ENCODE data around the gene HIVEP3. TPM values are rescaled to one million over a fixed set of nuclear protein-coding genes. Genes with fewer than 3 reads are reported as not detected.

HIVEP3 gene
- total RNA-seq, 1 experiment from 2014 or later, result 1.1 TPM

DNA sequence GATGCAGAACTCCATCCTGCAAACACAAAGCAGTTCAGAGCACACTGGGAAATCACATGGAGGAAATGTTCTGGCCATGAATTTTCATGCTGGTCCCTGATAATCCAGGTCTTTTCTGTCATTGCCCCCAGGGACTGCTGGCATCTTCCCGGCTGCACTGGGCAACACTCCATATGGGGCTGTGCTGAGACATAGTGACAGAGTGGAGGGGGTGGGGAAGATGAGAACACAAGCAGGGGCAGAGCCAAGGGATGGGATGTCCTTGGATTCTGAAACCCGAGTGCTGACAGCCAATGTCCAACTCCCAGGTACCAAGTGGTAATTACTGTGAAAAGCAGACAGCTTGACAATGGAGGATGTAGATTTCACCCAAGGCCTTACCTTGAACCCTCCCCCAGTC is 185.7 kb downstream of the HIVEP3 start:
- DNase-seq (ENCODE audit: low spot score), result no peak

DNA sequence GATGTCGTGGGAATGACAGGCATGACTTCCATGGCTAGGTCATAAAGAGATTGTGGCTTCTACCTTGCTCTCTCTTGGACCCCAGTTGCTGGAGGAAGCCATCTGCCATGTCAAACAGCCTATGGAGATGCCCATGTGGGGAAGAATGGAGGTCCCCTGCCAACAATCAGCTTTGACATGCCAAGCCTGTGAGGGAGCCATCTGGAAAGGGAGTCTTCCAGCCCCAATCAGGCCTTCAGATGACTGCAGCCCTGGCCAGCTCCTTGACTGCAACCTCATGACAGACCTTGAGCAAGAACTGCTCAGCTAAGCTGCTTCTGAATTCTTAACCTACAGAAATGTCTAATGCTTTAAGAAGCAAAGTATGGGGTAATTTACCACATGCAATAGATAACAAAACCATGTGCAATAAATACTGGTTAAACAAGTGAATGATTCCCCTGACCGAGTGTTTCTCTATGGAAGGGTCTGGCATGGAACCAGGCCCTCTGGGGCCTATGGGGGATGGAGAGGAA is 187.1 kb downstream of the HIVEP3 start:
- no peak for DNase-seq (ENCODE audit: low spot score)

DNA sequence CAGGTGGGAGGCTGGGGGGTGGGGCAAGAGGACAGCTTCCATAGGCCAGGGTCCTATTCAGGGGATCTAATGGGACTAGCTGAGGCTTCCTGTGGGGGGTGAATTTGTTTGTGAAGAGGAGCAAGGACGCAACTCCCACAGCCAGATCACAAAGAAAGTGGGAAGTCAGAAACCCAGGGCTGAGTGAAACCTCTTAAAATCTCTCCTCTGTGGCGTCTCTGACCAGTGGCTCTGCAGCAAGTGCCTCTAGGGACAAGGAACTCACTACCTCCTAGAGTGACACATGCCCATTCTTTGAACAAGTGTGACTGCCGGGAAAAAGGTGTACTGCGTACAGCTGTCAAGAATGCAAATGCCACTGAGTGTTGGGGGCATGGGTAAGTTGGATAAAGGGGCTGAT is 187.9 kb downstream of the HIVEP3 start:
- no peak for DNase-seq (ENCODE audit: low spot score)

DNA sequence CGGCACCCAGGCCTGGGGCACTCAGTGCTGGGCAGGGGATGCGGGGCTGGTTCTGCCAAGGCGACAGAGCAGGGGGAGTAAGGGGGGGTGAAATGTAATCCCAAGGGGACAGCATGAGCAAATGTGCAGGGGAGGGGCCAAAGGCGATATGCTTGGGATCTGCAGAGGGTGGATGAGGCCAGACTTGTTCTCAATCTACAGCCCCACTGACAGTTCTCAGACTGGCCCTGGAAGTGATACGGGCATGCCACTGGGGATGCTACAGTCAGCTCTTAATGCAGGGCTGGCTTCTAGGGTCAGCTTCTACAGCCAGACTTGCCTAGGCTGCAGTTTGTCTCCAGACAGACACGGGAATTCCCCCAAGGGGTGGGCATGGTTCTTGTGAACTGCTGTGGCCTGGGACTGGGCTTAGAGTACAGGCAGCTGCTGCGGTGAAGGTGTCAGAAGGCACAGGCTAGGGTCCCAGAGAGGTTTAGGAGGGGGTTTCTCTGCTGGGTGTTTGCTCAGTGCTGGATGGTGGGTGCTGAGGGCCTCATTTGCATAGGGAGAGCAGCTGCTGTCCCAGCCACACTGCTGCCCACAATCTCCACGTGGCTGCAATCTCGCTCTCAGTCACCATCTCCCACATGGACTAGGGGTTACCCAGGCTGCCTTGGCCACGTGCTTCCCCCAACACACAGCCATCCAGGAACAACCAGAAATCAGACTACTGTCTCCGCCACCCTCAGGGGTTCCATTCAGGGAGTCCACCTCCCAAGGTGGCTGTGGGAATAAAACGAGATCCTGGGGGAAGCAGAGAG is 190.1 kb downstream of the HIVEP3 start:
- no peak for DNase-seq (ENCODE audit: low spot score)

DNA sequence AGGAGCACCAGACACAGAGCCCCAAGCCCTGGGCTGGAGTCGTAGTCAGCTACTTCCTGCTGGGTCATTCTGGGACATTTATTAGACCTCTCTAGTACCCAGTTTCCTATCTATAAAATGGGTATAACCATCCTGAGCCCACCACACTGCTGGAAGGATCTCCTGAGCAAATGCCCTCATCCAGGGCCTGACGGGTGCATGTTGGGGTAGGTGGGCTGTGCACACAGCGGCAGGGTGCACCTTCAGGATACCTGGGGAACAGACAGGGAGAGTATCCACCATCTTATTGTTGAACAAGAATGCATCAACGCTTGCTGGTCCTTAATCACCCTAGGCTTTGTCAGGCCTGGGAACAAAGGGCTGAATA is 191.0 kb downstream of the HIVEP3 start:
- no peak for DNase-seq (ENCODE audit: low spot score)

DNA sequence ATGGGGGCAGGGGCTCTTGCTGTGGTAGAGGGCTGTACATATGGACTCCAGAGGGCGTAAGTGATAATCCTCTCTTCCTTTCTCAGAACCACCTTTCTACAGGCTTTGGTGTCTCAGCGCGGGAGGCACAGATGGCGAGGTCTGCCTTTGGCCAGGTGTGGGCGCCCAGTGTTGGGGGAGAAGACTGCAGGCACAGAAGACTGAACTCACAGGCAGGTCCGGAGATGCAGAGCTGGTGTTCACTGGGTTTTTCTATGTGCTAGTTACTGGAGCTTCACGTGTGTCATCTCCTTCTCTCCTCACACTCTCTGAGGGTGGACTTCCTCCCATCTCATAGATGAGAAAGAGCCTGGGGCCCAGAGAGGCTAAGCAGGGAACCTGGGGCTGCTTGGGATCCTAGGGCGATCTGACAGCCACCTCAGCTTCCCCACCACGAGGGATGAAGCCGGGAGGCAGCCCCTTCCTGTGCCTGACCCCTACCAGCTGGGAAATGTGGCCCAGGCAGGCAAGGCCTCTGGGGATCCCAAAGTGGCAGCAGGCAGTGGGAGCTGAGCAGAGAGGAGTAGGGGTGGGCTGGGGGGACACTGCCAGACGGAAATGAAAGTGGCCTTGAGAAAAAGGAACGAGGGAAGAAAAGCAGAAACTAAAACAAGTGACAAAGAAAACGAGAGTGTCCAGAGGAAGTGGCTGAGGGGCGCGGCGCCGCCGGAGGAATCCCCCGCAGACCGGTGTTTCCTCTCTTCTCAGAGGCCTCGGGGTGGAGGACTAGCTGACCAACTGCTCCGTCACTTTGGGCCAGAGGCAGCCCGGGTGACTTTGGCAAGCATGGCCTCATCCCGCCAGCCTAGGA is 191.6 kb downstream of the HIVEP3 start:
- DNase-seq (ENCODE audit: low spot score), result peak; percentile 2

DNA sequence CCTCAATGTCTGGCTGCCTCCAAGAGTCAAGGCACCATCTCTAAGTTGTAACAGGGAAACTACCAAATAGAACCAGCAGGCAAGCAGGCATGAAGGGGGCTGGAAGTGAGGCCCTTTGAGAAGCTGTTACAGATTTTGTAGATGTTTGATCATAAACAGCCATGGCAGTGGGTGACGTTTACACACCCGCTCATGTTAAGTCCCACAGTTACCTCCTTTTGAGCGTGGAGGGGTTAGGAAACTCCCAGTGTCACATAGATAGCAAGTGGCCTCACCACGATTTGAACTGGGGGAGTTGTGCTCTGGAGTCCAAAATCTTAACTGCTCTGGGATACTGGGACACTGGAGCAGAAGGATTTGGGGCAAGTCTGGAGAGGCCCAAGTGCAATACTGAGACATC is 192.4 kb downstream of the HIVEP3 start:
- DNase-seq (ENCODE audit: low spot score), result no peak

DNA sequence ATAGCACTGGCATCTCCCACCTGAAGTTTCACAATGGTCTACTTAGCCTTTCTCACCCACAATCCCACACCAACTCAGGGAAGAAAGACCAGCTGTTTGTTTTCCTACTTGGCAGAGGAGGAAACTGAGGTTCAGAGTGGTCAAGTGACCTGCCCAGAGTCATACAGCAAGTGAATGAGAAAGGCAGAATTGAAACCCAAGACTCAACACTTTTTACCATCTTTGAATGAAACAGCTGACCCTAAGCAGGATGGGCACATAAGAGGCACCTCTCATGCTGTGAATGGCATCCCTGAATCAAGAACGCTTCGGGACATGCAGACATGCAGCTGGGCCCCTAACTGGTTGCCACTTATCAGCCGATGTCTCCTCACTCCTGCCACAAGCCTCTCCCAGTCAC is 193.8 kb downstream of the HIVEP3 start:
- DNase-seq (ENCODE audit: low spot score), result no peak

DNA sequence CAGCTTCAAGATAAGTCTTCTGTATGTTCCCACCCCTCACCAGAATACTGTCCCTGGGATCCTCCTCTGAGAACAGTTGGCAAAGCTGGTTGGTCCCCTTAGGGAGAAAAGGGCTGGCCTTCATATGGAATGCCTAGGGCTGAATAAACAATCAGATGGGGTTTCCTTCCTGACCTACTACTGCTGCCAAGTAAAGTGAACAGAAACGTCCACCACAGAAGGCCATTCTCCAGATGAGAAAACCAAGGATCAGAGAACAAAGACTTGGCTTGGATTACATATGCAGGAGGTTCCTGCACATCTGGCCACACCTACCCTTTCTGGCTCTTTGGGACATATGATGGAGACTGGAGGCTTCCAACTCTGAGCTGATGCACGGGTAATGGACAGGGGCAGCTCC is 194.5 kb downstream of the HIVEP3 start:
- no peak for DNase-seq (ENCODE audit: low spot score)

DNA sequence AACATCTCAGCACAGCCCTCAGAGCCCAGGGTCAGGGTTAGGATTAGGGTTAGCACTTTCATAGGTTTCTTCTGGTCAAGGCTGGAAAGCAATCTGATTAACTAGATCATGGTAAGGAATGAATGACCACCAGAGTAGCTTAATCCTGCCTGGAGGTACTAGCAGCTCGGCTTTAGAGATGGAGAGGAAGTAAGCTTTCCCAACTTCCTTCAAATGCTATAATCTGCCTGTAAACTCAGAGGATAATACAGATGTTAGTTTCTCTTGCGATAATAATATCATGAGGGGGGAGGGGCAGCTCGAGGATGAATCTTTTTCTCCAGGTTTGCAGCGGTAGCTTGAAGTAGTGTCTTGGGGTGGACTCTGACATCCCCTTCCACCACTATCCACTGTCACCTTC is 194.9 kb downstream of the HIVEP3 start:
- no peak for DNase-seq (ENCODE audit: low spot score)

DNA sequence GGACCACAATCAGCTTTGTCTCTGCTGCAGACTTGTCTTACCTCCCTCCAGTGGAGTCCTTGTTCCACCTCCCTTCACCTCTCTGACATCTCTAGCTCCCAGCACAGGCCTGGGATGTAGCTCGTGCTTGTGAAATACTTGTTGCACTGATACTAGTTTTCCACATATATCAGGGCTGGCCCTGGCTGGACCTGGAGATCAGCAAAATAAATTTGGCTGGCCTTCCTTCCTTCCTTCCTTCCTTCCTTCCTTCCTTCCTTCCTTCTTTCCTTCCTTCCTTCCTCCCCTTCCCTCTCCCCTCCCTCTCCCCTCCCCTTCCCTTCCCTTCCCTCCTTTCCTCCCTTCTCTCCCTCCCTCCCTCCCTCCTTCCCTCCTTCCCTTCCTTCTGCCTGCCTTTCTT is 196.5 kb downstream of the HIVEP3 start:
- DNase-seq (ENCODE audit: low spot score), result no peak

DNA sequence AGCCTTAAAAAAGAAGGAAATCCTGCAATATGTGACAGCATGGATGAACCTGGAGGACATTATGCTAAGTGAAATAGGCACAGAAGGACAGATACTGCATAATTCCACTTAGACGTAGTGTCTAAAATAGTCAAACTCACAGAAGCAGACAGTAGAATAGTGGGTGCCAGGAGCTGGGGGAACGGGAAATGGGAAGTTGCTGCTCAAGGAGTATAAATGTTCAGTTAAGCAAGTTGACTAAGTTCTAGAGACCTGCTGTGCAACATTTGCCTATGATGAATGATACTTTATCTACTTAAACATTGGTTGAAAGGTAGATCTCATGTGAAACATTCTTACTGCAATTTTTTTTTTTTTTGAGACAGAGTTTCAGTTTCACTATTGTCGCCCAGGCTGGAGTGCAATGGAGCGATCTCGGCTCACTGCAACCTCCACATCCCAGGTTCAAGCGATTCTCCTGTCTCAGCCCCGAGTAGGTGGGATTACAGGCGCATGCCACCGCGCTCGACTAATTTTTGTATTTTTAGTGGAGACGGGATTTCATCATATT is 197.8 kb downstream of the HIVEP3 start:
- no peak for DNase-seq (ENCODE audit: low spot score)

DNA sequence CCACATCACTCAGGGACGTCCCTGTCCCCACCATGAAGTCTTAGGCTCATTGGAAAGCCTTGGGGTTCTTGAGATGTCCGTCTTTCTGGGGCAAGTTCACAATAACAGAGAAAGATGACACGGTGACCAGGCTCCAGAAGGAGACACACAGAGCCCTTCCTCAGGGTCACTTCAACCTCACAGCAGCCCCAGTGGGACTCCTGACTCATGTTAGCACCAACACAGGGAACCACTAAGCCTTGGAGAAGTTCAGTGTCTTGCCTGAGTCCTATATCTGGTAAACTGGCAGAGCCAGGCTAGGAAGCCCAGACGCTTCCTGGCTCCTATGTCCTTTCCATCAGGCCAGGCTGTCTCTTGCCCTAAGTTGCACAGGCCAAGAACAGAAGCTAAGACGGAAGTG is 199.1 kb downstream of the HIVEP3 start:
- no peak for DNase-seq (ENCODE audit: low spot score)

DNA sequence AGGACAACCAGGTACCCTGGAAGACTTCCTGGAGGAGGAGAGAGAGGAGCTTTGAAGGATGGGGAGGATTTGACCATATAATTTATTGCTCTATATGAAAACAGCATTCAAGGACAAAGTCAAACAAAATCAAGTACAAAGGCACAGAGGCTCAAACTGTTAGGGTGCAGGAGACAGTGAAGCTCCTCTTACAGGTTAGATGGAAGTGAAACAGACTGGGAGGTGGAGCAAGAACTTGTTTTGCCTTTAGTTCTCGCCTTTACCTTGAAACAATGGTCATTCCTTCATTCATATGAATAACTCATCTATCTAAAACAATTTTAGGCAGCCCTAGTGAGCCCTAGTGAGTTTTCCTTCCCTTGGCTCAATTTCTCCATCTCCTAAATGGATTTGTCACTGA is 199.6 kb downstream of the HIVEP3 start:
- no peak for DNase-seq (ENCODE audit: low spot score)

DNA sequence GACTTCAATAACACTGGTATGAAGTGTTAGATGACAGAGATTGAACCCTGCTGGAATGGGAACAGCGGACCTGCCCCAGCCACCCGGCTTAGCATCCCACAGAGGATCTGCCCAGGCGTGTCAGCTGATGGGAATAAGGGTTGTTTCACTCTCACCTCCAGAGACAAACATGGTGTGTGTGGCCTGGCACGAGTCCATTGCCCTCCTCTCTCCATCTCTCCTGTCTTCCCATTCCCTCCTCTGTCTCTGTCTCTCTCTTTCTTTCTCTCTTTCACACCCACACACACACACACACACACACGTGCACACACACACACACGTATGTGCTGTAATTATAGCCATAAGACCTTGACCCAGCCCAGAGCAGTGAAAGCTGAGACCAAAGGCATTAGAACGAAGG is 200.2 kb downstream of the HIVEP3 start:
- no peak for DNase-seq (ENCODE audit: low spot score)

DNA sequence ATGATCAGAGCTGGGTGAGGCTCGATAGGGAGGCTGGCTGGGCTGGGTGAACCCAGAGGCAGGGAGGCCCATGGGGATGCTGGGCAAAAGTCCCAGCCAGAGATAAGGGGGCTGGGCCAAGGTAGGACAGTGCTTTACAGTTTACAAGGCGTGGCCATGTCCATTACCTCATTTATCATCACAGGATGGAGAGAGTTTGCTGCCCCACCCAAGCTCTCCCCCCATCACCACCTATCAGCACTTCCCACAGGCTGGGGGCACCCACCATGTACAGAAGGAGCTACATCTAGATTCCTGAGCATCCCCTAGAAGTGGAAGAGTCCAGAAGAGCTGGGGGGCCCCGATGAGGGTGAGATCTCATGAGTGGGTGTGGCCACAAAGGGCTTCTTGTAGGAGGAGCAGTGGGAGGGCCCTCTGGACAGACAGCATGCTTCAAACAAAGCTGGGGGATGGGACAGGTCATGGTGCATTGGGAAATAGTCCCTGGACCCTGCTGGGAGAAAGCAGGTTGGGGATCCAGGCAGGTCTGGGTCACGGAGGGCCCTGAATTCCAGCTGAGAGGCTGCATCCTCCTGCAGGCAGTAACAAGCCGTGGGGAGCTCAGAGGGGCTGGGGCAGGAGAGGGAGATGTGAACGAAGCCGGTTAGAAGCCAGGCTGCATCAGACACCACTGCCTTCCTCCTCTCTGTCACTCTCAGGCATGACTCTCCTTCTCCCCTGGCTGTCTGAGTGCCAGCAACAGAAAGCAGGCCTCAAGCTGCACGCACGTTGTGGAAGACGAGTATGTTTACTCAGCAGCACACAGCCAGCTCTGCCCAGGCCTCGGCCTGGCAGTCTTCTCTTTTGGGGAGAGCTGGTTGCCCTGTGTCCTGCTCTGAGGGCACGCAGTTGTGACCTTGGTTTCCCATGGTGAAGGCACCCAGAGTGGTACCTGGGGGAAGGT is 202.3 kb downstream of the HIVEP3 start:
- no peak for DNase-seq (ENCODE audit: low spot score)

DNA sequence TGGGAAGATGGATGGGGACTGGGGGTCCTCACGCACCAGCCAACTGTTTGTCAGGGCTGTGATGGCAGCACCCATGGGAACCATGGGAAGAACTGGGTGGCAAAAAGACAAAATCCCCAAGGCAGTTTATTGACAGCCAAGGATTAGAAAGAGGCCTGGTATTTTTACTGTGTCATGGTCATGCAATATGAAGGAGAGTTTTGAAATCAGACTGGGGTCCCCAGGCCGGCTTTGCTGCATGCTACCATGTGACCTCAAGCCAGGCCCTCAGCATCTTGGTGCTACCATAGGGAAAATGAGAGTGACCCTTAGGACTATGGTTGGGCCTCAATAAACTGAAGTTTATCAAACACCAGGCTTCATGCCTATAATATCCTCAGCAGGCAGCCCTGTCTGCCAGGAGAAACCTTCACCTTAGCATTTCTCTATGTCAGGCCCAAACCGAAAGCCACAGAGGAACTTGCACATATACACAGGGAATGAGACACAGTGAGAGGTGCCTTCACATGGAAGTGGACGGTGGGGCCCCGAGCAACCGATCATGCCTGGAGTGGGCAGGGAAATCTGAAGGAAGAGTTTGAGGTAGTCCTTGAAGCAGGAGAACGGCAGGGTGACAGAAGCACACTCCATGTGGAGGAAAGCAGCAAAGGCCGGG is 203.2 kb downstream of the HIVEP3 start:
- DNase-seq (ENCODE audit: low spot score), result no peak

DNA sequence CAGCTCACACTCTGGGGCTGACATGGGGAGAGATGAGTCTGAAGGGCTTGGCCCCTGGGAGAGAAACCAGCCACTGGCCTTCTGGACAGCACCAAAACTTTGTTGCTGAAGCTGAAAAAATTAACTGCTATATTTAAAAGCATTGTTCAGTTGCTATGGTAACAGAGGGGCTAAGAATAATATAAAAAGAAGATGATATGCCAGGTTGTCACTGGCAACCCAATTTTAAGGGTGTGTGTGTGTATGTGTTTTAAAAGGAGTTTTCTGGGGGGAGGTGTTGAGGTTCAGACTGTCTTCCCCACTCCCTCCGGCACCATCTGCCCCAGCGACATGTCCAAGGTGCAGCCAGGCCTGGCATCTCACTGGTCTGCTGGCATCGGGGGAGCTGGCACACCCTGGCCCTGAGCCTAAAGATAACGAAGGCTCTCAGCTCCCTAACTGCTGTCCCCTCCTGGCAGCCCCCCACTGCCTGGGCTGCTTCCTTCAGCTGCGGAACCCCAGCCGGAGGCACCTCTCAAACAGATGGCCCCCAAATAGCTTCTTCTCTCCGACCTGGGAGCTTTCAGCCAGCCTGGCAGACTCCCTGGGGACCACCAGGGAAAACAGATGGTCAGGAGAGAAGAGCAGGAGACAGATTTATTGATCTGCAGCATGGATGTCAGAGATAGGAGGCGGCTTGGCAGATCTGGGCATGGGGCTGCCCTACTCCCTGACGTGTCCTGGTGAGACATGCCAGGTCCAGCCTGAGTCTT is 203.9 kb downstream of the HIVEP3 start:
- no peak for DNase-seq (ENCODE audit: low spot score)

DNA sequence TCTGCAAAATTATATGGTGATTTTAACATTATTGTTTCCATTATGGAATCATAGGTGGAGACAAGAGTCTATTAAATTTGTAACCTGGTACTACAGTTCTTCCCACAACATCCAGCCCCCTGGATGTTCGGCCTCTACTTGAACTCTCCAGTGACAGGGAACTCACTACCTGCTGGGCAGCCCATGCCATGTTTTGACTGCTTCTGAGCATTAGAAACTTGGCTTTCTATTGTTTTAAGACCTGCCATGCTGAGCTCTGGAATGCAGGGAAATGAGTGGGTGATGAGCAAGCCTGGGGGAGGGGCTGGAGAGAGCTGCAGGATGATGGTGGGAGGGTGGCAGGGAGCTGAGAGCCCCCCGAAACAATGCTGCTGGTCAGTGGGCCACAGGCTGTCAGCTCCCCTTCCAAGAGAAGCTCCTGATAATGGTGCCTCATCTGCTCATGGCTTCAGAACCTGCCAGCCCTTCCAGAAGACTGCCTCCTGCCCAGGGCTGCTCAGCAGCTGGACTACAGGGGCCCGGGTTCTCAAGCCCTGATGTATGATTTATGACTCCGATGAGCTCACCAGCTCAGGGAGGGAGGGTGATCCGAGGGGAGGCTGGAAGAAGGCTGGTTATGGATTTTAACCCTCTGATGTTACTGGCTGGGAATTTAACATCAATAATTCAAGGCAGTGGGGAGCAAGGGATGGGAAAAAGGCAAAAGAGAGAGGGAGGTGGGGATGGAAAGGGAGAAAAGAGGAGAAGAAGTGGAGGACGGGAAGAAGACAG is 205.0 kb downstream of the HIVEP3 start:
- DNase-seq (ENCODE audit: low spot score), result no peak

All from HT-29 (cell line).